ENCODE data around the gene DHX32.
"Not testable (repeated sequence)": the region's sequence is repeated elsewhere in the genome, so short reads cannot be mapped to it uniquely, and the experiment has no call there.

DHX32 gene

DNA sequence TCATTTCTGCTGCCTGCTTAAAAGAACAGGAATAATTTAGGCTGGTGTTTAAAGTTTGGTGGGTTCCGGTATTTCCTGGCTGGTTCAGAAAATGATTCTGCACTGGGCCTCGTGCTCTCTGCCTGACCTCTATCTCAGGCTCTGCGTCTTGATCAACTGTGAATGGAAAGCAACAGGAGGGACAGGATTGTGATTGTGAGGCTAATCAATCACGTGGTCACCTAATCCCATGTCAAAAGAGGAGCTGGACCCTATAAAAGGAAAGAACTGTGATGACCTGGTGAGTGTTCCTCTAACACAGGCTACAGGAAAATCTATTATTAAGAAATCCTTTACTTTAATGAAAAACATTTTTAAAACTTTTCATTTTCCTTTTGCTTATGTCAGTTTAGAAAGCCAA lies at the start of gene DHX32:
TSS of gene DHX32 (minus strand) at position 101 of the 400 bp plus-strand sequence. CDS start 468 bp downstream, outside the sequence.
- TF ChIP-seq, protein P1, sequence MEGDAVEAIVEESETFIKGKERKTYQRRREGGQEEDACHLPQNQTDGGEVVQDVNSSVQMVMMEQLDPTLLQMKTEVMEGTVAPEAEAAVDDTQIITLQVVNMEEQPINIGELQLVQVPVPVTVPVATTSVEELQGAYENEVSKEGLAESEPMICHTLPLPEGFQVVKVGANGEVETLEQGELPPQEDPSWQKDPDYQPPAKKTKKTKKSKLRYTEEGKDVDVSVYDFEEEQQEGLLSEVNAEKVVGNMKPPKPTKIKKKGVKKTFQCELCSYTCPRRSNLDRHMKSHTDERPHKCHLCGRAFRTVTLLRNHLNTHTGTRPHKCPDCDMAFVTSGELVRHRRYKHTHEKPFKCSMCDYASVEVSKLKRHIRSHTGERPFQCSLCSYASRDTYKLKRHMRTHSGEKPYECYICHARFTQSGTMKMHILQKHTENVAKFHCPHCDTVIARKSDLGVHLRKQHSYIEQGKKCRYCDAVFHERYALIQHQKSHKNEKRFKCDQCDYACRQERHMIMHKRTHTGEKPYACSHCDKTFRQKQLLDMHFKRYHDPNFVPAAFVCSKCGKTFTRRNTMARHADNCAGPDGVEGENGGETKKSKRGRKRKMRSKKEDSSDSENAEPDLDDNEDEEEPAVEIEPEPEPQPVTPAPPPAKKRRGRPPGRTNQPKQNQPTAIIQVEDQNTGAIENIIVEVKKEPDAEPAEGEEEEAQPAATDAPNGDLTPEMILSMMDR (IDR thresholded peaks at IDR 0.05; ENCODE audit: extremely low read depth, missing control alignments) = no peak
- DNase-seq (ENCODE audit: low spot score) = no peak

GRCh38 chr10:125929618-125930017 lies 48.5 kb upstream of the DHX32 start:
- no peak for DNase-seq (ENCODE audit: low spot score)
- TF ChIP-seq, protein P1 (IDR thresholded peaks at IDR 0.05; ENCODE audit: extremely low read depth, missing control alignments) = no peak

DNA sequence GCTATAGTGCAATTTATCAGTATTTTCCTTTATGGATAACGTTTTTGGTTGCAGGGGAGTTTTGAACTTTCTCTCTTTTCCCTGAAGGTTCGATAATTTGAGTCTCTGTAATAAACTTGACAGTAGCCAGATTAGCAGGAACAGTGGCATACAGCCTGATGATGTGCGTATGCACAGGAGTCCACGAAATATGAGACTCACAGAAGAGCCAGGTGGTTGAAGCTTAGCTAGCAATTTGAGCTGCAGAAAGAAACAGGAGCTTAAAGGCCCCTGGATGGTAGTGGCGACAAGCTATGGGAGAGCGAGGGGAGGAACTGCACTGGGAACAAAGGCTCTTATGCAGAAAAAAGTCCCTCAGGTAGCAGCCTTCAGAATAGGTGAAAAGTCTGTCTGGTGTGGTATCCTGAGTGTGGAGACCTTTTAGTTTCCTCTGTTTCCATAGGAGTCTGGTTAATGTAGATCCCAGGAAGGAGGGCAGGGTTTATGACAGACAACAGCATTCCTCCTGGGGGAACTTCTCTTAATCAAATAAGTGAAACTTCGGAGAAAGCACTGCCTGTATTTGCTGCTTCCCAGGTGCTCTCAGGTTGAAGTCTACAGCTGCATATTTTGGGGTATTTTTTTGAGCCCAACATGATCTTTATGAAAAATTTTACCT lies 48.0 kb upstream of the DHX32 start:
- TF ChIP-seq, protein P1 (IDR thresholded peaks at IDR 0.05; ENCODE audit: extremely low read depth, missing control alignments) = no peak
- DNase-seq (ENCODE audit: low spot score) = no peak

- not testable (repeated sequence) for DNase-seq (ENCODE audit: low spot score)
These were observed 46.2 kb upstream of the DHX32 start for GRCh38 chr10:125927265-125927664.

DNA sequence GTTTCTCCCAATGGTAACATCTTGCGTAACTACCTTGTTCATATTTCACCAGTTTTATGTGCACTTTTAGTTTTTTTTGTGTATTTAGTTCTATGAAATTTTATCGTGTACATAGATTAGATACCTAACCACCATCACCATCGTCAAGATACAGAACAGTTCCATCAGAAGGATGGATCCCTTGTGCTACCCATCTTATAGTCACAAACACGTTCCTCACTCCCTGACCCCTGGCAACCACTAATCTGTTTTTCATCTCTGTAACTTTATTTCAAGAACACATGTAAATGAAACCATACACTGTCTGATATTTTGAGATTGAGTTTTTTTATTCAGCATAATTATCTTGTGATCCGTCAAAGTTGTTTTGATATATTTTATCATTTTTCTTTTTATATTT lies 45.2 kb upstream of the DHX32 start:
- DNase-seq (ENCODE audit: low spot score) = no peak
- TF ChIP-seq, protein P1 (IDR thresholded peaks at IDR 0.05; ENCODE audit: extremely low read depth, missing control alignments) = no peak

- TF ChIP-seq, protein P1 (IDR thresholded peaks at IDR 0.05; ENCODE audit: extremely low read depth, missing control alignments) = no peak
- DNase-seq (ENCODE audit: low spot score) = no peak
These were observed 44.3 kb upstream of the DHX32 start for GRCh38 chr10:125925262-125925834.

- DNase-seq (ENCODE audit: low spot score) = not testable (repeated sequence)
These were observed 40.7 kb upstream of the DHX32 start for GRCh38 chr10:125921643-125922306.

GRCh38 chr10:125917704-125918361 lies 36.7 kb upstream of the DHX32 start:
- not testable (repeated sequence) for DNase-seq (ENCODE audit: low spot score)

All from GM20000 (cell line).